A549 (cell line): ENCODE results near the gene ARL13B. TPM values are rescaled to one million over a fixed set of nuclear protein-coding genes. Genes with fewer than 3 reads are reported as not detected.

Experiments used
- ATAC-seq, 2 experiments: fragments of 200-7000 bp in 1 of 2; fragments of >200 bp in 1 of 2; cut with Nextera tagmentation in 1 of 2; cut with Tn5 transposase in 1 of 2; 3 replicates each; pipeline versions ENCODE4 v1.8.0 to v1.9.1; 2018 to 2020; ENCODE audit warnings: mild to moderate bottlenecking in 1 of 2, moderate library complexity in 1 of 2
- CTCF ChIA-PET: fragments of 300-600 bp; sonication (Branson Sonifier 250); formaldehyde crosslinking; extraction: SDS; loops from one replicate; lab custom pipeline; 2021; ENCODE audit warnings: antibody characterized with exemption, inconsistent platforms; lab: Yijun Ruan, JAX
- POLR2A ChIA-PET: fragments of 350-600 bp; formaldehyde crosslinking; extraction: SDS; loops from one replicate; lab custom pipeline; 2021; ENCODE audit warnings: antibody characterized with exemption, inconsistent platforms; lab: Yijun Ruan, JAX
- DNase-seq, 2 experiments: peaks; one replicate each; pipeline versions ENCODE4 v3.0.0 to v3.0.0-alpha.2; 2011 to 2016; ENCODE audit warnings: low read depth in 1 of 2, low spot score in 1 of 2
- FAIRE-seq: peaks from 2 replicates; lab custom pipeline; 2011; peaks lifted over from hg19 to GRCh38; lab: Jason Lieb, UNC
- H3K27ac ChIP-seq, 2 experiments: fragments of >200 bp; sonication (Bioruptor Twin); formaldehyde crosslinking; 3 replicates each; pipeline ENCODE4 v1.5.1; 2016 to 2017
- H3K4me1 ChIP-seq: fragments of >200 bp; sonication (Bioruptor Twin); formaldehyde crosslinking; 3 replicates; pipeline ENCODE4 v1.6.1; 2016
- H3K4me2 ChIP-seq: fragments of >200 bp; sonication (Bioruptor Twin); formaldehyde crosslinking; 3 replicates; pipeline ENCODE4 v1.6.1; 2016
- H3K4me3 ChIP-seq: fragments of >200 bp; sonication (Bioruptor Twin); formaldehyde crosslinking; 3 replicates; pipeline ENCODE4 v1.5.1; 2016
- H3K9me3 ChIP-seq: fragments of >200 bp; sonication (Bioruptor Twin); formaldehyde crosslinking; 3 replicates; pipeline ENCODE4 v1.6.1; 2016
- CHD2 ChIP-seq: fragments of 150-350 bp; IDR thresholded peaks from 2 replicates; pipeline ENCODE4 v1.6.1; 2014; ENCODE audit warnings: low read length; ENCODE audit not compliant: partially characterized antibody
- CHD4 ChIP-seq: fragments of 200-600 bp; sonication (generic); IDR thresholded peaks from 2 replicates; pipeline ENCODE4 v1.6.1; 2016; ENCODE audit warnings: antibody characterized with exemption, mild to moderate bottlenecking, borderline replicate concordance
- CTCF ChIP-seq: fragments of >200 bp; sonication (Bioruptor Twin); formaldehyde crosslinking; IDR thresholded peaks from 3 replicates; pipeline ENCODE4 v1.5.1; 2016
- E2F6 ChIP-seq: IDR thresholded peaks from 2 replicates; pipeline ENCODE4 v1.6.1; 2012; ENCODE audit warnings: low read depth, borderline replicate concordance
- ESRRA ChIP-seq: fragments of 150-350 bp; IDR thresholded peaks from 2 replicates; pipeline ENCODE4 v1.6.1; 2014; ENCODE audit warnings: mild to moderate bottlenecking, low read length, borderline replicate concordance
- FOXS1 ChIP-seq: fragments of 250-450 bp; sonication (Bioruptor Pico); IDR thresholded peaks from 2 replicates; pipeline ENCODE4 v1.5.0; 2020; ENCODE audit warnings: mild to moderate bottlenecking, moderate library complexity
- GATA3 ChIP-seq: IDR thresholded peaks from 2 replicates; pipeline ENCODE4 v1.6.1; 2012; ENCODE audit warnings: borderline replicate concordance
- HOXB13 ChIP-seq: fragments of 250-450 bp; sonication (Bioruptor Pico); IDR thresholded peaks from 2 replicates; pipeline ENCODE4 v1.5.0; 2020; ENCODE audit warnings: low read depth, mild to moderate bottlenecking, moderate library complexity
- HOXB5 ChIP-seq: fragments of 250-450 bp; sonication (Bioruptor Pico); IDR thresholded peaks from 2 replicates; pipeline ENCODE4 v1.5.0; 2020; ENCODE audit warnings: mild to moderate bottlenecking, moderate library complexity
- JUN ChIP-seq, 2 experiments: fragments of >200 bp; sonication (Bioruptor Twin); formaldehyde crosslinking; IDR thresholded peaks; 2 replicates in 1 of 2; 3 replicates in 1 of 2; pipeline ENCODE4 v1.6.1; 2016 to 2017
- JUNB ChIP-seq: fragments of >200 bp; sonication (Bioruptor Twin); formaldehyde crosslinking; IDR thresholded peaks from 2 replicates; pipeline ENCODE4 v1.6.1; 2016
- MAFK ChIP-seq: fragments of 450-650 bp; IDR thresholded peaks from 2 replicates; pipeline ENCODE4 v1.6.1; 2014; ENCODE audit not compliant: partially characterized antibody
- MAZ ChIP-seq: fragments of 150-350 bp; IDR thresholded peaks from 2 replicates; pipeline ENCODE4 v1.6.1; 2014; ENCODE audit warnings: antibody characterized with exemption, low read depth, low read length, borderline replicate concordance
- NR3C1 ChIP-seq: fragments of >200 bp; sonication (Bioruptor Twin); formaldehyde crosslinking; IDR thresholded peaks from 3 replicates; pipeline ENCODE4 v1.6.1; 2017
- REST ChIP-seq: fragments of 200-600 bp; sonication (generic); IDR thresholded peaks from 2 replicates; pipeline ENCODE4 v1.6.1; 2016; ENCODE audit warnings: antibody characterized with exemption, mild to moderate bottlenecking, moderate library complexity
- RNF2 ChIP-seq: fragments of 200-600 bp; sonication (generic); IDR thresholded peaks from 2 replicates; pipeline ENCODE4 v1.6.1; 2016; ENCODE audit warnings: low read depth, mild to moderate bottlenecking, antibody characterized with exemption, moderate library complexity, borderline replicate concordance
- TFCP2L1 ChIP-seq: fragments of 250-450 bp; sonication (Bioruptor Pico); IDR thresholded peaks from 2 replicates; pipeline ENCODE4 v1.5.0; 2021; ENCODE audit warnings: mild to moderate bottlenecking
- ZNF302 ChIP-seq: fragments of 250-450 bp; sonication (Bioruptor Pico); IDR thresholded peaks from 2 replicates; pipeline ENCODE4 v1.9.0; 2021; ENCODE audit warnings: inconsistent platforms, mild to moderate bottlenecking, moderate library complexity
- whole genome bisulfite sequencing: methylation state at CpG from one replicate; pipeline ENCODE4 v1.1.6; 2017; ENCODE audit errors: missing lambda C conversion rate; 5-methylcytosine and 5-hydroxymethylcytosine counted together
- polyA plus RNA-seq, 4 experiments: library from polyadenylated mRNA; depleted of rRNA in 3 of 4; stranded (reverse); fragments of >200 nt; fragmentation: RNase III in 1 of 4; extraction: RNeasy Plus Mini Kit Qiagen cat#74134 plus additional on column Dnase treatment in 1 of 4; gene quantifications; 2 replicates in 3 of 4; 3 replicates in 1 of 4; pipeline ENCODE4 v1.2.3, GENCODE V29; 2011 to 2017
- TF ChIP-seq, protein P1 (sequence below): fragments of >200 bp; sonication (Bioruptor Twin); formaldehyde crosslinking; IDR thresholded peaks from 3 replicates; pipeline ENCODE4 v1.6.1; 2016
- TF ChIP-seq, protein P2 (sequence below): fragments of 250-450 bp; sonication (Bioruptor Pico); IDR thresholded peaks from 2 replicates; pipeline ENCODE4 v1.5.0; 2020; ENCODE audit warnings: low read depth, mild to moderate bottlenecking, moderate library complexity

The ARL13B gene
- polyA plus RNA-seq, 2 of the 4 experiments (the other 2 are of a cell fraction): 13.3 to 28.6 TPM

GRCh38 chr3:94066506-94067500 lies 86.8 kb downstream of the ARL13B start:
- CTCF ChIA-PET: interaction anchor here (4.4 kb wide), 1 partner anchor 62 kb away, joined by 28 read pairs; no protein-coding TSS in a partner anchor
- Histone ChIP-seq H3K4me3 (no peak overlapping the region), H3K27ac (no peak overlapping the region), H3K4me1 (peaks cover 18% of the 10 kb centered on the region; the same call in 2 of the 3 replicates)
- no peak for ATAC-seq
- TF ChIP-seq, protein P1, sequence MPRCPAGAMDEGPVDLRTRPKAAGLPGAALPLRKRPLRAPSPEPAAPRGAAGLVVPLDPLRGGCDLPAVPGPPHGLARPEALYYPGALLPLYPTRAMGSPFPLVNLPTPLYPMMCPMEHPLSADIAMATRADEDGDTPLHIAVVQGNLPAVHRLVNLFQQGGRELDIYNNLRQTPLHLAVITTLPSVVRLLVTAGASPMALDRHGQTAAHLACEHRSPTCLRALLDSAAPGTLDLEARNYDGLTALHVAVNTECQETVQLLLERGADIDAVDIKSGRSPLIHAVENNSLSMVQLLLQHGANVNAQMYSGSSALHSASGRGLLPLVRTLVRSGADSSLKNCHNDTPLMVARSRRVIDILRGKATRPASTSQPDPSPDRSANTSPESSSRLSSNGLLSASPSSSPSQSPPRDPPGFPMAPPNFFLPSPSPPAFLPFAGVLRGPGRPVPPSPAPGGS: no peak
- TF ChIP-seq MAFK (no peak), JUN (IDR thresholded peaks at IDR 0.05) (no peak), FOXS1 (CRISPR knock-in tag) (no peak), NR3C1 (no peak), REST (no peak), CHD4 (no peak), CHD2 (no peak), JUNB (no peak), CTCF (no peak), ESRRA (no peak), ZNF302 (CRISPR knock-in tag) (no peak), RNF2 (no peak), GATA3 (no peak), HOXB5 (CRISPR knock-in tag) (no peak), MAZ (no peak), HOXB13 (no peak), E2F6 (no peak), TFCP2L1 (CRISPR knock-in tag) (no peak)
- TF ChIP-seq, protein P2, sequence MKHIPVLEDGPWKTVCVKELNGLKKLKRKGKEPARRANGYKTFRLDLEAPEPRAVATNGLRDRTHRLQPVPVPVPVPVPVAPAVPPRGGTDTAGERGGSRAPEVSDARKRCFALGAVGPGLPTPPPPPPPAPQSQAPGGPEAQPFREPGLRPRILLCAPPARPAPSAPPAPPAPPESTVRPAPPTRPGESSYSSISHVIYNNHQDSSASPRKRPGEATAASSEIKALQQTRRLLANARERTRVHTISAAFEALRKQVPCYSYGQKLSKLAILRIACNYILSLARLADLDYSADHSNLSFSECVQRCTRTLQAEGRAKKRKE (CRISPR knock-in tag): no peak
- TF ChIP-seq, all 56 proteins: peak for 0
- DNase-seq (no peak), FAIRE-seq (no peak)
- H3K4me2 ChIP-seq: no peak overlapping the region
- H3K9me3 ChIP-seq: no peaks in the 10 kb centered on the region
- 89% methylated on average over 6 of the region's 6 CpGs for WGBS
- POLR2A ChIA-PET: no interaction called here
